ENCODE measurements around the gene ADAMTS16. TPM values are rescaled to one million over a fixed set of nuclear protein-coding genes. Genes with fewer than 3 reads are reported as not detected.
A peak's percentile ranks its signal among the peaks of the same experiment; 100 is the strongest.

ADAMTS16 gene
- total RNA-seq, 1 donor from 2014 or later: not detected

GRCh38 chr5:5301176-5301575 is 161.0 kb downstream of the ADAMTS16 start:
- no peak for DNase-seq (ENCODE audit: low spot score)
- intact Hi-C loops (cut with DNase I): no loop called here

DNA sequence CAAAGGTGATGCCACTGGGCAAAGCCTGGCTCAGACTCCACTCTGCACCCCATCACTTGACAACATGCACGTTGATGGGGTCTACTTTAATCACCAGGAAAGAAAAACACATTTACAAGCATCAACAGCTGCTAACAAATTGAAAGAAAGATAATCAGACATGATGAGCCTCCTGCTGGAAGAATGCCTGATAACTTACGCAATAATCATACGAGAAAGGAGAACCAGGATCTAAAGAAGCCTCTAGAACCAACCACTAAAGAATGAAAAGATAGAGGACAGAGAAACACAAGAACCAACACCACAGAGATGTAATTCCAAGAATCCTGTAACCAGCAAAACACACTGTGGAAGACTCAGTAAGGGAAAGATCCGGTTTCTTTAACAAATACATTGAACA is 162.1 kb downstream of the ADAMTS16 start:
- no peak for DNase-seq (ENCODE audit: low spot score)
- intact Hi-C loops (cut with DNase I): no loop called here

DNA sequence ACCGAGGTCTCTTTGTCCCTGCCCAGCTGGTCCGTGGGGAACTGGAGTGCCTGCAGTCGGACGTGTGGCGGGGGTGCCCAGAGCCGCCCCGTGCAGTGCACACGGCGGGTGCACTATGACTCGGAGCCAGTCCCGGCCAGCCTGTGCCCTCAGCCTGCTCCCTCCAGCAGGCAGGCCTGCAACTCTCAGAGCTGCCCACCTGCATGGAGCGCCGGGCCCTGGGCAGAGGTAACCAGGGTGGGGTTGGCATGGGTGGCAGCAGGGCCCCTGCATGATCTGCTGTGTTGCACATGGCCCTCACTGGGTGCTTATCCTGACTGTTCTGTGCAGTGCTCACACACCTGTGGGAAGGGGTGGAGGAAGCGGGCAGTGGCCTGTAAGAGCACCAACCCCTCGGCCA is 163.1 kb downstream of the ADAMTS16 start:
- no peak for DNase-seq (ENCODE audit: low spot score)
- intact Hi-C loops (cut with DNase I): no loop called here

GRCh38 chr5:5304361-5305020 is 164.4 kb downstream of the ADAMTS16 start:
- DNase-seq (ENCODE audit: low spot score): no peak
- intact Hi-C loops (cut with DNase I): no loop called here

DNA sequence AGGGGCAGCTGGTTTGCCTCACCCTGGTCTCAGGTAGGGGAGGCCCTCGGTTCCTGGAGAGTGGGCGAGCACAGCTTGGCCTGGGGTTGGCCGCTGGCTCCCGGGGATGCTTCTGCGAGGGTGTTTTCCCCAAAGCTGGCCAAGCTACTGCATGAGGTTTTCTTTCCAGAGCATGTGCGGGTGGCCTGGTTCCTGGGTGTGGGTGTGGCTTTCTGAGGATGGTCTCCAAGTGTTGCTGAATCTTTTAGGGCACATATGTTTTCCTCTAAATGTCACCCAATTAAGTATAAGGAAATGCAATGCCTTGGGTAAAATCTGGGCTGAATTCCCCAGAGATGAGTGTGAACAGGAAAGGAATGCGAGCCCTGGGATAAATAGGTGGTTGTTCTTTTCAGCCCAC is 166.6 kb downstream of the ADAMTS16 start:
- intact Hi-C loops (cut with DNase I): no loop called here
- DNase-seq (ENCODE audit: low spot score): no peak

DNA sequence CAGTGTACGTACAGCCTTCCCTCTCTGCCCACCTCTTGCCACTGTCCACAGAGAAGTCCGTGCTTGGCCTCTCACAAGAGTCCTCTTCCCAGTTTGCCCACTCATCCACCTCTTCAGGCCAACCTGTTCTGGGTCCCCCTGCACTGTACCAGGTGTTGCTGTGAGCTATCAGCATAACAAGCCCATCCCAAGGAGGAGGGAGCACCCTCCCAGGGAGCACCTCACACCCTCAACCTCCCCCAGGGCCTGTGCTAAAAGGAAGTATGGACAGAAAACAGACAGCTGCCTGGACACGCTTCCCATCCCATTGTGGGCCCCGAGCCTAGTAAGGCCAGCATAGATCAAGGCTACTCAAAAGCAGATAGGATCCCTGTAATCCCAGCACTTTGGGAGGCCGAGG is 168.2 kb downstream of the ADAMTS16 start:
- intact Hi-C loops (cut with DNase I): no loop called here
- DNase-seq (ENCODE audit: low spot score): no peak

- intact Hi-C loops (cut with DNase I): no loop called here
- DNase-seq (ENCODE audit: low spot score): peak; percentile 60
These were observed 169.5 kb downstream of the ADAMTS16 start for GRCh38 chr5:5309645-5310044.

DNA sequence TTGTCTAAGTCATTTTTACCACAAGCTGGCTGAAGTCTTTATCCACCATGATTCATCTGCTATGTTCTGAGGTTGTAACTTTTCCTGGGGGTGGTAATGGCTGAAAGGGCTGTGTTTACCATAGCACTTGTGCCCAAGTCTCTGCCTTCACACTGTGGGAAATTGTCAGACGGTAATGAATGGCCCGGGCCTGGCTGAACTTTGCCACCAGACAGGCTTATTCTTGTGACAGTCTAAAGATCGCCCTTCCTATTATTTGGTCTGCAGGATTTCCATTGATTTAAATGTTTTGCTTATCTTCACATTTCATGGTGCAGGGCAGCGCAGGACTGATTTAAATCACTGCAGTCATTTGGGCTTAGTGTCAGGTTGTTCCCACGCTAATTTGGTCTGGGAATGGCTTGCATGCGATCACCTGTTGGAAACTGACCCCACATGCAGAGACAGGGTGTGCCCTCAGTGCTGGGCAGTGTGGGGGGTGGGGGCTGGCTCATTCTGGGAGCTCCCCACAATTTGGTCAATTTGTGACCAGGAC is 173.0 kb downstream of the ADAMTS16 start:
- intact Hi-C loops (cut with DNase I): no loop called here
- peak; percentile 61 for DNase-seq (ENCODE audit: low spot score)

DNA sequence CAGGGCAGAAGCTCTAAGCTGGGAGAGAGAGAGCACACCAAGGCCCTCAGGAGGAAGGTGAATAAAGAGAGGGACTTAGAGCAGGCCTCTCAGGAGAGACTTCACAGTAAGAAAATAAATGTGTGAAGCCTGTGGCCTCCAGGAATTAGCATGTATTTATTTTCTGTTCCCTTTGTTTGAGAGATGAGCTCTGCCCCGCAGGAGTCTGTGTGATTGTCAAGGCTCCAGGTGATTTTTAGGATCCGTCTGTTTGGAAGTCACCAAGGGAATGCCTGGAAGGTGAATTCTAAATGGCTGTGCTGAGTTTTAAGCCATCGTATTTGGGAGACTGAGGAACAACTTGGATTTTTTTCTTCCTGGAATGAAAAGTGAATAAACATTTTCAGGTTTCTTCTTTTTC is 174.0 kb downstream of the ADAMTS16 start:
- DNase-seq (ENCODE audit: low spot score): no peak
- intact Hi-C loops (cut with DNase I): no loop called here

- intact Hi-C loops (cut with DNase I): no loop called here
- peak; percentile 10 for DNase-seq (ENCODE audit: low spot score)
These were observed 174.5 kb downstream of the ADAMTS16 start for GRCh38 chr5:5314626-5315025.

GRCh38 chr5:5315068-5315980 is 175.2 kb downstream of the ADAMTS16 start:
- DNase-seq (ENCODE audit: low spot score): peak; percentile 17
- intact Hi-C loops (cut with DNase I): no loop called here

- DNase-seq (ENCODE audit: low spot score): no peak
- intact Hi-C loops (cut with DNase I): no loop called here
These were observed 176.2 kb downstream of the ADAMTS16 start for GRCh38 chr5:5316334-5316733.

DNA sequence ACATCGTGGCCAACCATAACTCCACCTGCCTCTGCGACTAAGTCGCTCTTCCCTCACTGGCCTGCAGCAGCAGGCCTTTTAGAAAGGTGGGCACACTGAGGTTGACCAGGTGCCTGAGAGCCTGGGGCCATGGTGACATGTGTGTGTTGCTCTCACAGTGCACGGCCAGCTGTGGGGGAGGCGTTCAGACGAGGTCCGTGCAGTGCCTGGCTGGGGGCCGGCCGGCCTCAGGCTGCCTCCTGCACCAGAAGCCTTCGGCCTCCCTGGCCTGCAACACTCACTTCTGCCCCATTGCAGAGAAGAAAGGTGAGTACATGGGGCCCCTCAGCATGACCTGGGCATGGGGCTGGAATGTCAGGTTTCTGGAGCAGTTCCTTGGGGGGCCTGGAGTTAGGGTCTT is 177.8 kb downstream of the ADAMTS16 start:
- DNase-seq (ENCODE audit: low spot score): peak; percentile 43
- intact Hi-C loops (cut with DNase I): no loop called here

- intact Hi-C loops (cut with DNase I): no loop called here
These were observed 178.5 kb downstream of the ADAMTS16 start for GRCh38 chr5:5318426-5319190.

GRCh38 chr5:5320062-5320805 is 180.1 kb downstream of the ADAMTS16 start:
- intact Hi-C loops (cut with DNase I): loop anchor here (5.0 kb wide), 1 partner anchor 53 kb away; no protein-coding TSS in a partner anchor
- peak; percentile 35 for DNase-seq (ENCODE audit: low spot score)

More at GRCh38 chr5:5318426-5319190, 178.5 kb downstream of the ADAMTS16 start:
- DNase-seq (ENCODE audit: low spot score): peak; percentile 41

- DNase-seq (ENCODE audit: low spot score): no peak
- intact Hi-C loops (cut with DNase I): loop anchor here (5.0 kb wide), 1 partner anchor 54 kb away; no protein-coding TSS in a partner anchor
These were observed 181.0 kb downstream of the ADAMTS16 start for GRCh38 chr5:5321137-5321536.

DNA sequence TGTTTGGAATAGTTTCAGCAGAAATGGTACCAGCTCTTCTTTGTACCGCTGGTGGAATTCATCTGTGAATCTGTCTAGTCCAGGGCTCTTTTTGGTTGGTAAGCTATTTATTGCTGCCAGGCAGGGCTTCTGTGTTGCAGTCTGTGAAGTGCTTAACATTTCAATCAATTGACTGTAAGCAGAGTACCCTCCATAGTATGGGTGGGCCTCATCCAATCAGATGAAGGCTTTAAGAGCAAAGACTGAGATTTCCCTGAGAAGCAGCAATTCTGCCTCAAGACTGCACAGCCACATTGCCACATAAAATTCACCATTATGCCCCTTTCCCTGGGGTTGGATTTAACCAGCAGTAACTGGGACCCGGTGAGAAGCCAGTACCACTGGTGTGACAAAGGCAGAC is 183.4 kb downstream of the ADAMTS16 start:
- peak; percentile 1 for DNase-seq (ENCODE audit: low spot score)
- intact Hi-C loops (cut with DNase I): loop anchor here (5.0 kb wide), 1 partner anchor 56 kb away; no protein-coding TSS in a partner anchor

GRCh38 chr5:5326115-5326758 is 186.1 kb downstream of the ADAMTS16 start:
- intact Hi-C loops (cut with DNase I): no loop called here

DNA sequence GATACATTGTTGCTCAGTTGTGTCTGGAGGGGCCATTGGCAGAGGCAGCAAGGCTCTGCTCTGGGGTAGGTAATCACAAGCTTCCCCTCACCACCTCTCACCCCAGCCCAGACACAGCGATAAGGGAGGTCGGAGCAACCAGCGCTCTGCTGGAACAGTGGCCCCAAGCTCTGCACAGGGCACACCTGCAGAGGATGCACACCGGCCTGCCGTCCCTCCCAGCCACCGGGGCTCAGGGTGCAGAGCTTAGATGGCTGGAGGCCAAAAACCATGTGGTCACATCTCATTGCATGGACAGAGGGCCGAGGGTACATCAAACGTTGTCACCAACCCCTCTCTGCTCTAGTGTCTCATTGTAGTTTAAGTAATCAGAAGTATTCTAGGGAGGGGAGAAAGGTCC is 187.0 kb downstream of the ADAMTS16 start:
- peak; percentile 56 for DNase-seq (ENCODE audit: low spot score)
- intact Hi-C loops (cut with DNase I): no loop called here

More at GRCh38 chr5:5326115-5326758, 186.1 kb downstream of the ADAMTS16 start:
- DNase-seq (ENCODE audit: low spot score): peak; percentile 53
